ENCODE measurements around the gene SPECC1. TPM values are rescaled to one million over a fixed set of nuclear protein-coding genes. Genes with fewer than 3 reads are reported as not detected.

Gene SPECC1
- polyA plus RNA-seq, 1 experiment = 56.4 TPM

DNA sequence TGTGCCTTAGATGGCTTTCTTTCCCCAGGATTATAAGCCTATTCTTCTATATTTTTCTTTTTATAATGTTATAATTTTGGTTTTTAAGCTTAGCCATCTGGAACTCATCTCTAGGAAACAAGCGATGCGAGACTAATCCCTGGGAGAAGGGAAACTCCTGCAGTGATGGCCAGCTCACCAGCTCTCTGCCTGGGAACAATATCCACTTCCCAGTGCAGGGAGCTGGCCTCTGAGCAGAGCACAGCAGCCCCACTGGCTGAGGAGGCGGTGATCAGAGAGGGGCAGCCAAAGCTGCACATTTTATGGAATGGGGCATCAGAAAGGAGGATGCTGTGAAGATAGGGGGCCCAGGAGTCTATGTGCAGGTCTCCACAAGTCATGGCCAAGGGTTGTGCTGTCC is 274.9 kb downstream of the SPECC1 start:
- no peaks in the 10 kb centered on the region for H3K27me3 ChIP-seq (ENCODE audit: control insufficient read depth, insufficient read depth, low read length)
- no peak for TF ChIP-seq CTCF (IDR thresholded peaks at IDR 0.05; ENCODE audit: low read depth, low read length)
- H3K9me3 ChIP-seq (ENCODE audit: control insufficient read depth, insufficient read depth, low read length) = no peaks in the 10 kb centered on the region
- CTCF ChIA-PET = no interaction called here
- no peak for DNase-seq (ENCODE audit: low read depth, low spot score)
- no peak overlapping the region for H3K4me3 ChIP-seq (ENCODE audit: low read depth, low read length)
- POLR2A ChIA-PET = interaction anchor here (0.6 to 0.9 kb wide), 2 partner anchors 17 kb away, joined by 3 to 4 read pairs; no protein-coding TSS in a partner anchor
- H3K27ac ChIP-seq (ENCODE audit: low read depth, low read length) = peak overlapping the region; percentile 85

DNA sequence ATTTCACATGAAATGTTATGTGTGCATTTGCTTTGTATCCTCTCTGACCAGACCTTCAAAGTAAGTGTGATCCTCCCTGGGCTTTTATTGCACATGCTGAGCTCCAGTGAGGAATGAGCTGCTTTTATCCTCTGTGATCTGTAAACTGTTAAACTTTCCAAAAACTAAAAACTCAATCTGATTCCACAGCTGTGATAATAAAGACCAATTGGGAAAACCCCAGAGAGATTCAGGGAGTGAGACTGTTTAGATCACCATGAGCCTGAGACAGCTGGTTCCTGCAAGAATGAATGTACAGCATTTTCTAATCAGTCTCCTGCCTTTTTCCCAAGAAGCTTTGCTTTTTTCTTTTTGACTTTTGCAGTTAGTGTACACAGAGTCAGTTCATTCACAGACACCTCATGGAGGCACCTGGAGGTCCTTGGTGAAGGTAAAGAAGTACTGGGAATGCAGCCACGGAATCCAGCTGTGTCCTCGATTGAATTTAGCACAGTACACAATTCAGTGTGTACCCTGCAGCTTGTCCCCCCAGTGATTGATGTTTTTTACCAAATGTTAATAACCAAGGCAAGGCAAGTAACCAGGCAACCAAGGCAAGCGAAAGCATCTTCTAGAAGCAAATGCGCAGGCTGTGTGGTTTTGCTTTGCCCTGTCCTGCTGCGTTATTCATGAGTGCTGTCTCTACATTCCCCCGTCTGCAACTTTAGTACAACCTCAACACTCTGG is 275.6 kb downstream of the SPECC1 start:
- ChIA-PET POLR2A (interaction anchor here (0.6 to 0.9 kb wide), 2 partner anchors 16 to 17 kb away, joined by 3 to 4 read pairs; no protein-coding TSS in a partner anchor), CTCF (interaction anchor here (0.8 kb wide), 1 partner anchor 292 kb away, joined by 3 read pairs; no protein-coding TSS in a partner anchor)
- Histone ChIP-seq H3K27ac (ENCODE audit: low read depth, low read length) (peak overlapping the region; percentile 85), H3K9me3 (ENCODE audit: control insufficient read depth, insufficient read depth, low read length) (no peaks in the 10 kb centered on the region), H3K4me3 (ENCODE audit: low read depth, low read length) (no peak overlapping the region), H3K27me3 (ENCODE audit: control insufficient read depth, insufficient read depth, low read length) (no peaks in the 10 kb centered on the region)
- DNase-seq (ENCODE audit: low read depth, low spot score) = peak; percentile 52
- no peak for TF ChIP-seq CTCF (IDR thresholded peaks at IDR 0.05; ENCODE audit: low read depth, low read length)

DNA sequence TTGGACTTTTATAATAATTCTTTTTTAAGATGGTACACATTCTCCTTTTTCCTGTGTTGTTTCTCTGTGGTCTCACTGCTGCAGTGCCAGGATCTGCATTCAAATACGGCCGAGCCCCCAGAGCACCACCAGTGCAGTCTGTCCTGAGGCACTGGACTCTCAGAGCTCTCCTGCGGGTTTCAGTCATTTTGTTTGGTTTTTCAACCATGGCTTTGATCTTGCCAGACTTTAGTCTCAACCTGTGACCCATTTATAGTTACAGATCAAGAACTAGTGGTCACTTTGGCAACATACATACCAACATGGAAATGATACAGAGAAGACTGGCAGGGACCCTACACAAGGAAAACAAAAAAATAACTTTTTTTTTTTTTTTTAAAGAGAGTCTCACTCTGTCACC is 280.8 kb downstream of the SPECC1 start:
- CTCF ChIA-PET = no interaction called here
- no peak overlapping the region for H3K27ac ChIP-seq (ENCODE audit: low read depth, low read length)
- no peak for DNase-seq (ENCODE audit: low read depth, low spot score)
- H3K9me3 ChIP-seq (ENCODE audit: control insufficient read depth, insufficient read depth, low read length) = no peaks in the 10 kb centered on the region
- POLR2A ChIA-PET = no interaction called here
- no peaks in the 10 kb centered on the region for H3K27me3 ChIP-seq (ENCODE audit: control insufficient read depth, insufficient read depth, low read length)
- no peak overlapping the region for H3K4me3 ChIP-seq (ENCODE audit: low read depth, low read length)
- TF ChIP-seq CTCF (IDR thresholded peaks at IDR 0.05; ENCODE audit: low read depth, low read length) = no peak

DNA sequence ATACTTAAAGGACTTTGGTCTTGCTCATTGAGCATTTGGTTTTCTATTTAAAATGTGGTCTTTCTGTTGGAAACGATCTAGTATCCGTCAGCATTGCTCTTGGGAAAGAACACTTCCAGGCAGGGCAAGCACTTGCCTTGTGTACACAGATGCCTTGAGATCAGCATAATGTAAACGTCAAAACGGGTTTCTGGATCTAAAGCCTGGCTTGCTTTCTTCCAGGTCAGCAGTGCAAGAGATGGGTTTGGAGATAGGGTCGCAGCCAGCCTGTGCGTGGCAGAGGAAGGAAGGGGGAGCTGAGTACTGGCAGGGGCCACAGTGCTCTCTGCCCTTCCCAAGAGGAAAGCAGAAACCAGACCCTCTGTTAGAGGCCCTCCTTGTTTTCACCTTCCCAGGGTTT is 282.7 kb downstream of the SPECC1 start:
- ChIA-PET CTCF (no interaction called here), POLR2A (interaction anchor here (0.6 kb wide), 1 partner anchor 55 kb away, joined by 3 read pairs; no protein-coding TSS in a partner anchor)
- H3K4me3 ChIP-seq (ENCODE audit: low read depth, low read length) = no peak overlapping the region
- H3K27ac ChIP-seq (ENCODE audit: low read depth, low read length) = no peak overlapping the region
- no peak for DNase-seq (ENCODE audit: low read depth, low spot score)
- no peaks in the 10 kb centered on the region for H3K9me3 ChIP-seq (ENCODE audit: control insufficient read depth, insufficient read depth, low read length)
- no peak for TF ChIP-seq CTCF (IDR thresholded peaks at IDR 0.05; ENCODE audit: low read depth, low read length)
- no peaks in the 10 kb centered on the region for H3K27me3 ChIP-seq (ENCODE audit: control insufficient read depth, insufficient read depth, low read length)

- Histone ChIP-seq H3K4me3 (ENCODE audit: low read depth, low read length) (no peak overlapping the region), H3K9me3 (ENCODE audit: control insufficient read depth, insufficient read depth, low read length) (no peaks in the 10 kb centered on the region), H3K27ac (ENCODE audit: low read depth, low read length) (no peak overlapping the region), H3K27me3 (ENCODE audit: control insufficient read depth, insufficient read depth, low read length) (no peaks in the 10 kb centered on the region)
- CTCF ChIA-PET = no interaction called here
- no peak for TF ChIP-seq CTCF (IDR thresholded peaks at IDR 0.05; ENCODE audit: low read depth, low read length)
- POLR2A ChIA-PET = no interaction called here
- no peak for DNase-seq (ENCODE audit: low read depth, low spot score)
These were observed 284.3 kb downstream of the SPECC1 start for GRCh38 chr17:20293501-20293900.

All from AG04450 (cell line).